Inflammatory macrophage treated with lipopolysaccharide for 1 hour (primary cell): ENCODE measurements around the gene CAPRIN1.
A peak's percentile ranks its signal among the peaks of the same experiment; 100 is the strongest.

ENCODE experiments used
- DNase-seq, 2 donors: peaks; one replicate each; pipeline ENCODE4 v3.0.0-alpha.2; 2020 to 2022

CAPRIN1 gene, protein sequence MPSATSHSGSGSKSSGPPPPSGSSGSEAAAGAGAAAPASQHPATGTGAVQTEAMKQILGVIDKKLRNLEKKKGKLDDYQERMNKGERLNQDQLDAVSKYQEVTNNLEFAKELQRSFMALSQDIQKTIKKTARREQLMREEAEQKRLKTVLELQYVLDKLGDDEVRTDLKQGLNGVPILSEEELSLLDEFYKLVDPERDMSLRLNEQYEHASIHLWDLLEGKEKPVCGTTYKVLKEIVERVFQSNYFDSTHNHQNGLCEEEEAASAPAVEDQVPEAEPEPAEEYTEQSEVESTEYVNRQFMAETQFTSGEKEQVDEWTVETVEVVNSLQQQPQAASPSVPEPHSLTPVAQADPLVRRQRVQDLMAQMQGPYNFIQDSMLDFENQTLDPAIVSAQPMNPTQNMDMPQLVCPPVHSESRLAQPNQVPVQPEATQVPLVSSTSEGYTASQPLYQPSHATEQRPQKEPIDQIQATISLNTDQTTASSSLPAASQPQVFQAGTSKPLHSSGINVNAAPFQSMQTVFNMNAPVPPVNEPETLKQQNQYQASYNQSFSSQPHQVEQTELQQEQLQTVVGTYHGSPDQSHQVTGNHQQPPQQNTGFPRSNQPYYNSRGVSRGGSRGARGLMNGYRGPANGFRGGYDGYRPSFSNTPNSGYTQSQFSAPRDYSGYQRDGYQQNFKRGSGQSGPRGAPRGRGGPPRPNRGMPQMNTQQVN

DNA sequence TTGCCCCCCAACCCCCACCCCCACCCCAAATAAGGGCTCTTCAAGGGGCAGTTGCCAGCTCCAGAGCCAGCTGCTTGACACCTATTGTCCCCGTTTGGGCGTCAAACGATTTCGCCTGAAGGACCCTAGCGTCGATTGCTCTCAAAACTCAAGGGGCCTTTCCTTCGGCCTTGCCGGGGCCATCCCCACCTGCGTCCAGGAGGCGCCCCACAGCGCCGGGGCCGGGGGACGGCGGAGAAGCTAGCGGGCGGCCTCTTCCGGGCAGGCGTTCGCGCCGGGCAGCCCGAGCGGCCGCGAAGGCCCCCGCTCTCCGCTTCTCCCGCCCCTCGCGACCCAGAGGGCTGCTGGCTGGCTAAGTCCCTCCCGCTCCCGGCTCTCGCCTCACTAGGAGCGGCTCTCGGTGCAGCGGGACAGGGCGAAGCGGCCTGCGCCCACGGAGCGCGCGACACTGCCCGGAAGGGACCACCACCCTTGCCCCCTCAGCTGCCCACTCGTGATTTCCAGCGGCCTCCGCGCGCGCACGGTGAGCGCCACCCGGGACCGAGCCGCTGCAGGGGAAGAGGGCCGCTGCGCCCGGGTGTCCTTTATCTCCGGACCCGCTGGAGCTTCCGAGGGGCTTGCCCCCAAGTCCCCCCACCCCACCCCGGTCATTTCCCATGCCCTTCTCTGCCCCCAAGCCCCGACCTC lies at the start of gene CAPRIN1:
Gene CAPRIN1 (plus strand): TSS at position 383 of the 687 bp plus-strand sequence. CDS start 690 bp downstream, outside the sequence.
- peak; percentile 82 for DNase-seq

DNA sequence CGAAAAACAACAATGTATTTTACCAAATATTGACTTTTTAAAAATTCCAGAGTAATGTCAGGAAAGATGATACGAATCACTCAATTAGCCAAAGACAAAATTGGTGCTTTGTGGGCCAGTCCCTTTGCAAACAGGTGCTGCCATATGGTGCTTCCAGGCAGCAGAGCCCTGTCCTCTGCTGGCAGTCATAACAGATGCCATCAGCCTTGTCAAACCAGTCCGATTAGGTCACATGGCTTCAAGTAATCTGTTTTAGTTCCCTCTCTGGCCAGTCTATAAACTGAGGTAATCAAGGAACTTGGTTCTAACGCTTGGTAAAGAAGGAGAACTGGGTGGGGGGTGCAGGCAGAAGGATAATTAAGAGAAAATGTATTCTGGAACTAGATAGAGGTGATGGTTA lies 49.1 kb upstream of the CAPRIN1 start:
- no peak for DNase-seq

DNA sequence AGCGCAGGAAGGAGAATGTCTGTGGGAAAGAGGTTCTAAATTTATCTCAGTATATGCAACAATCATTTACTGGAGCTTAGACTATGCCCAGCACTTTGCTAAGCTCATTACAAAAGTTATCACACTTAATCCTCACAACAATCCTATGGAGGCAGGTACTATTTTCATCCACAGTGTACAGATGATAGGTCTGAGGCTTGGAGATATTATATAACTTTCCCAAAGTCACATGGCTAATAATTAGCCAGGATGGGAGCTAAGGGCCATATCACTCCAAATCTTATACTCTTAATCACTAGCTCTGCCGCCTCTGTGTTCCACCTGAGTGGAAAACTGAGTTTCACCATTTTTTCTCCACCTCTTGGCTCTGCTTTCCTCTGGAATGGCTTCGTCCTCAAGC lies 47.3 kb upstream of the CAPRIN1 start:
- no peak for DNase-seq

DNA sequence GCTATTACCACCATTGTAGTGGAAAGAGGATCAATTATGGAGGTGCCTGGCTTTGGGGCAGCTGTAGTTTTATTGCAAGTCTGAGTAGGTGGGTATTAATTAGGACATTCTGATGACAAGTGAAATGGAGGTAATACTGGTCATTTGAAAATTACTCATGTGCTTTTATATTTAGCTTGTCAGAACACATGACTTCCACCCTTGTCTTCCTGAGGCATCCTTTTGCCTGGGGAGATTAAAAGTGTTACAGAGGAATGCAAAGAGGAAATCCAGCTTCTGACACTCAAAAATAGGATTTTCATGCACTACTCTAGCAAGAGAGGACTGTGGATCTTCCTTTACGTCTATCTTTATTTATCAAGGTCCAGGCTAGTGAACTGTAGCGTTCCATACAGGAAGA lies 44.7 kb upstream of the CAPRIN1 start:
- DNase-seq, result peak in 1 of 2 donors; percentile 59

DNA sequence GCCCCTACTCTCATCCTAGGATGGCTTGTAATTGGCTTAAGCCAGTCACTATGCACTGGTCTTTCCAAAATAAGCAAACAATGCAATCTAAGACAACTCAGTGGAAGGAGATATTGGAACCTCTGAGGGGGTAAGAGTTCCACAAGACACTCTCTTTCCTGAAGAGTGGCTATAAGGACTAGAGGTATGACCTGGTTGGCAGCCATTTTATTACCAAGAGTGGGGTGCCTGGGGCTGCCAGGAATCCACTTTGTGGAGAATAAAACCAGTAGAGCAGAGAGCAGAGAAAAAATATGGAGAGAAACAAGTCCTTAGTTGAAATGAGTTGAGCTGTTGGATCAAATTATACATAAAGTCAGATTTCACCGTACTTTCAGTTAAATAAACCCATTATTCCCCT lies 38.8 kb upstream of the CAPRIN1 start:
- no peak for DNase-seq

DNA sequence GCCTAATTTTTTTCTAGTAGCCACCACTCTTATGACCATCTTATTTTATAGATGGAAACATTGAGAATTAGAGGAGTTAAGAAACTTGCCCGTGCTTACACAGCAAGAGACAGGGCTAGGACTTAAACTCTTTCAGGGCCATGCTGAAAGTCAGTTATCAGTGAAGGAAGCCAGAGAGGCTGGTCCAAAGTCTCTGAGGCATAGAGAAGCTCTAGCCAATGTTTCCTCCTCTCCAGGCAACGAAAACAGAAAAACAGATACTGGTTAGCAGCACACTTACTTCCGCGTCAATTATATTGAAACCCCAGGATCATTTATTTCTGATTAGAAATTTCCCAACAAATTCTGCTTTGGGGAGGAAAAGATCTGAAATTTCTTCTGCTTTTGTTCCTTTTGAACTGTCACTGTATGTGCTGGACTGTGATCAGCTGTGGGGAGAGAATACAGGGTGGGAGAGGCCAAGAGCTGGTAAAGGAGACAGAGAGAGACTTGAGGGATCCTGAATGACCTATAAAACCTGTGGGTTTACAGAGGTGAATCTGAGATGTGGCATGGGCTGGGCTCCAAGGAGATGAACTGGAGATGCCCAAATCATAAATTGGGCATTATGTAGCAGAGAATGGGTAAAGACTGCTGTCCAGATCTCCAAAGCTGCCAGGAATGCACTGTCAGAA lies 37.5 kb upstream of the CAPRIN1 start:
- no peak for DNase-seq

DNA sequence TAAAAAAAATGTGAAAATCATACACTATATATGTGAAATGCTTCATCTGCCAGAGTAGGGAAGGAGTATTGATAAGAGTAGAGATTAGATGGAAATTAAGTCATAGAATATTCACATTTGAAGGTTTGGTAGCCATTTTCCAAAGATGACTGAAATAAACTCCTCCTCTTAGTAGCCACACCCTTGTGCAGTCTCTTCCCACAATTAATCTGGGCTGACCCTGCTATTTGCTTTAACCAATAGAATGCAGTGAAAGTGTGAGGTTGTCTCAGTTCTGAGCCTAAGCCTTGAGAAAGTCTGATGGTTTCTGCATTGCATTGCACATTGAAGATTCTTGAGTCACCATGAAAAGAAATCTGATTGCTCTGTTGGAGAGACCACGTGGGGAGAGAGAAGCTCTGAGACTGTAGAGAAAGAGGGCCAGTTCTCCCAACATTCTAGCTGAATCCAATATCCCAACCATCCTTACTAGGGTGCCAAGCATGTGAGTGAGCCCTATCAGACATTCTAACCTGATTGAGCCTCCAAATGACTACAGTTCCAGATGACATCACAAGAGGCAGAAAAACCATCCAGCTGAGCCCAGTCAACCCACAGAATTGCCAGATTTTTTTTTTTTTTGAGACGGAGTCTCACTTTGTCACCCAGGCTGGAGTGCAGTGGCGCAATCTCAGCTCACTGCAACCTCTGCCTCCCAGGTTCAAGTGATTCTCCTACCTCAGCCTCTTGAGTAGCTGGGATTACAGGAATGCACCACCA lies 29.4 kb upstream of the CAPRIN1 start:
- no peak for DNase-seq

DNA sequence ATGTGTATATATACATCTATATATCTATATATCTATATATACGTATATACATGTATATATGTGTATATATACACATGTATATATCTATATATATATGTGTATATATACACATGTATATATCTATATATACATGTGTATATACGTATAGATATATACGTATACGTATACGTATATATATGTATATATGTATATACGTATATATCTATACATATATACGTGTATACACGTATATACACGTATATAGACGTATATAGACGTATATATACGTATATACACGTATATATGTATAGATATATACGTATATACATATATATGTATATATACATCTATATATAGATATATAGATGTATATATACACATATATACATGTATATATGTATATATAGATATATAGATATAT lies 25.1 kb upstream of the CAPRIN1 start:
- no peak for DNase-seq

DNA sequence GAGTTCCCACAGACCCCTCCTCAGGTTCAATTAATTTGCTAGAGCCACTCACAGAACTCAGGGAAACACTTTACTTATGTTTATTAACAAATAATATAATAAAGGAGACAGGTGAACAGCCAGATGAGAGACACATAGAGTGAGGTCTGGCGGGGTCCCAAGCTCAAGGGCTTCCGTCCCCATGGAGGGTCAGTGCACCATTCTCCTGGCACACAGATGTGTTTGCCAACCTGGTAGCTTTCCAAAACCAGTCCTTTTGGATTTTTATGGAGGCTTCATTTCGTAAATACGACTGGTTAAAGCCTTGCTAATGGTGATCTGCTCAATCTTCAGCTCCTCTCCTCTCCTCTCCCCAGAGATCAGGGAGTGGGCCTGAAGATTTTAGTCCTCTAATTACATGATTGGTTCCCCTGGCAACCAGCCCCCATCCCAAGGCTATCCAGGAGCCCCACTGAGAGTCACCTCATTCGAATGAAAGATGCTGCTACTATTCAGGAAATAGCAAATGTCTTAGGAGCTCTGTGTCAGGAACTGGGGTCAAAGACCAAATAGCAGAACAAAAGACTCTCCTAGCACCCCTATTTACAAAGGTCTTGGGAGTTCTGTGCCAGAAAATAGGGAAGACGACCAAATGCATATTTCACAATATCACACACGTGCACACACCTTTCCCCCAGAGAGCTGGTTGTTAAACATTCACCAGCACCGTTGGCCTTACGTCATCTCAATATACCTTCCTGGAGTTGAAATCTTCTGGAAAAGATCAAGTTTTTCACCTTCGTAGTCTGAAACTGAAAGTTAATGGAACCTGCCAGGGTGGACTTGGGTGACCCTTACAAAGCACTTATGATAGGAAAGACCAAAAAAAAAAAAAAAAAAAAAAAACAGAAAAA lies 23.8 kb upstream of the CAPRIN1 start:
- no peak for DNase-seq

DNA sequence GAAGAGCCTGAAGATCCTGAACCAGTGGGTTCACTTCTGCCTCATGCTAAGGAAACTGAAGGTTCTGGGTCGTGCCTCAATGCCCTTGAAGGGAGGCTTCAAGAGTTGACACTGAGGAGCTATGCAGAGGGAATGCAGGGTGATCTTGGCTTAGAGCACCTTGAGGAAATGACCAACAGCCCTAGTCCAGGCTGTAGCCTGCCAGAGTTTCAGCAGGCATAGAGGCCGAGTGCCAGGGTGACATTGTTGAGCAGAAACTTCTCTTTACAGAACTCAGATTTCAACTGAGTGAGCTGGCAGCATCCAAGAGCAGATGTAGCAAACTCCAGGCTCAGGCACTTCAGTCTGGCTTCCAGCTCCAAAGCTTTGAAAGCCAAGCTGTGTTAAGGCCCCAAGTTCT lies 23.1 kb upstream of the CAPRIN1 start:
- DNase-seq, result no peak

DNA sequence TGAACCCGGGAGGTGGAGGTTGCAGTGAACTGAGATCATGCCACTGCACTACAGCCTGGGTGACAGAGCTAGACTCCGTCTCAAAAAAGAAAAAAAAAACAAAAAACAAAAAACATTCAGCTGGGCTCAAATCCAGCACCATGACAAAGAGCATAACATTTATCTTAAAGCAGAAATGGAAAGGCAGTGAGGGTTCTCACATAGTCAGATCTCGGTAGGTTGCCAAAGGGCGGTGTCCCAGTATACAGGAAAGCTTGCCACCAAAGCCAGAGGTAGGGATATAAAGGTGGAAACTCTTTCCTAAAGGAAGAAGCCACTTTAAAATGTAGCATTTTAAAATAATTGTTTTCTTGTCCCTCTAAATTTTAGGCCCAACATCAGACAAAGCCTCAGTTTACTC lies 22.4 kb upstream of the CAPRIN1 start:
- no peak for DNase-seq

DNA sequence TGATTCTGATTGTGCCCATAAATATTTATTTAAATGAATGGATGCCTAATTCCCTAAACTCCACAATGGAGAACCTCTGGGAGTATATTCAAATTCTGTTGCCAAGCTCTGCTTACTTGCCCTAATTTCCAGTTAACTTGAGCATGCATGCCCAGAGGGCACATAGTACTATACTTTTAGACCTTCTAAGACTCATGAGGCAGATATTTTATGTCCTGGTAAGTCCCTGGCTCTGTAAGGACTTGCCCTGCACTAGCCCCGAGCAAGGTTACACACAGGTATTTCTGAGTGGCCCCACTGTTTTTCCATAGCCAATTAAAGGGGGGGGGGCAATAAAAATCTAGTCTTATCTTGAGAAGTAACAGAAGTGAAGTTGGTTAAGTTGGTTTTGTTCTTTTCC lies 21.1 kb upstream of the CAPRIN1 start:
- DNase-seq, result no peak

DNA sequence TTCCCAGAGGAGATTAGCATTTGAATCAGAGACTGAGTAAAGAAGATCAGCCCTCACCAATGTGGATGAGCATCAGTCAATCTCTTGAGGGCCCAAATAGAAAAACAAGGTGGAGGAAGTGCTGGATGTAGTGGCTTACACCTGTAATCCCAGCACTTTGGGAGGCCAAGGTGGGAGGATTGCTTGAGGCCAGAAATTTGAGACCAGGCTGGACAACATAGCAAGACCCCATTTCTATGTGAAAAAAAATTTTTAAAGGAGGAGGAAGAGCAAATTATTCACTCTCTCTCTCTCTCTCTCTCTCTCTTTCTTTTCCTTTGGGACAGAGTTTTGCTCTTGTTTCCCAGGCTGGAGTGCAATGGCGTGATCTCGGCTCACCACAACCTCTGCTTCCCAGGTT lies 18.1 kb upstream of the CAPRIN1 start:
- DNase-seq, result no peak

DNA sequence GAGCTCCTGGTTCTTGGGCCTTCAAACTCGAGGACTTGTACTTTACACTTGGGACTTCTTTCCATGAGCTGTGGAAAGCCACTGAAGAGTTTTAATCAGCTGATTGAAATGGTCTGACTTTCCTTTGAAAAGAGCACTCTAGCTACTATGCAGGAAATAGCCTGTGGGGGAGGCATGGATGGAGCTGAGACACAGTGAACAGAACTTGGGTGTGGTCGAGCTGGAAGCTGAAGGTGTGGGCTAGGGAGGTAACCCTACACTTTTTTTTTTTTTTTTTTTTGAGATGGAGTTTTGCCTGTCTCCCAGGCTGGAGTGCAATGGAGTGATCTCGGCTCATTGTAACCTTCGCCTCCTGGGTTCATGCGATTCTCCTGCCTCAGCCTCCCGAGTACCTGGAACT lies 17.5 kb upstream of the CAPRIN1 start:
- DNase-seq, result no peak

DNA sequence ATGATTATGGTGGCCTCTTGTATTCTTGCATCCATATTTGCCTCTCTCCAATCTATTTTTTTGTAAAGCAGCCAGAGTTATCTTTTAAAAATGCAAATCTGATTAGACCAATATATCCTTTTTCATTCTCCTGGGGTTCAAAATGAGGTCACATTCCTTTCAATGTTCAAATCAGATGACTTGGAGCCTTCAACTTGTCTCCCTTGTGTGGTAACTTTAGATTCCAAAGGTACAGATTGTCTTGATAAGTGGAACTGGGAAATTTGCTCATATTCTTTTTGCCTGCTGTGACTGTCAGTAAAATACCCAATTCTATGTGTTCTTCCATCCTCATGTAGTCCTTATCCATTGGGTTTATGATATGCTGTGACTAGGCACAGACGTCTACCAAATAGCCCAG lies 15.1 kb upstream of the CAPRIN1 start:
- no peak for DNase-seq

DNA sequence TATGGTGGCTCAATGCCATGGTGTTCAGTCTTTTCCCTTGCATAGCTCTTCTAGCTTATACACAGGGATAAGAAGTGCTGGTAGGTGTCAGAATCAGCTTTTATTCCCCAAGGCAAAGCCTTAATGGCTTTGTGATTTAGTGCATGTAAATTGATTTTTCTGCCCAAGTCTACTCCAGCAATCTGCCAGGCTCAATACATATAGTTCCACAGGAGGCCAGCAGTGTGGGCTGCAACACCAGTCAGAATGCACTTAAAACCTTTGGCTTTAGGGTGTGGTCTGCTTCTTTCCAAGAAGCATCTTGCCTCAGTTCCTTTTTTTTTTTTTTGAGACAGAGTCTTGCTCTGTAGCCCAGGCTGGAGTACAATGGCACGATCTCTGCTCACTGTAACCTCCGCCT lies 14.5 kb upstream of the CAPRIN1 start:
- peak; percentile 46 to 66 for DNase-seq

DNA sequence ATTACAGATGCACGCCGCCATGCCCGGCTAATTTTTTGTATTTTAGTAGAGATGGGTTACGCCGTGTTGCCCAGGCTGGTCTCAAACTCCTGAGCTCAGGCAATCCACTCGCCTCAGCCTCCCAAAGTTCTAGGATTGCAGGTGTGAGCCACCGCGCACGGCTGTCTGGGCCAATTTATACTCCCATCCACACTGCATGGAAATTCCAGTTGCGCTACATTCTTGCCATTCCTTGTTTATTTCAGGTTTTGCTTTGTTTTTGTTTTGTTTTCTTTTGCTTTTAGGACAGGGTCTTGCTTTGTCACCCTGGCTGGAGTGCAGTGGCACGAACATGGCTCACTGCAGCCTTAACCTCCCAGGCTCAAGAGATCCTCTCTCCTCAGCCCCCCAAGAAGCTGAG lies 11.0 kb upstream of the CAPRIN1 start:
- no peak for DNase-seq

DNA sequence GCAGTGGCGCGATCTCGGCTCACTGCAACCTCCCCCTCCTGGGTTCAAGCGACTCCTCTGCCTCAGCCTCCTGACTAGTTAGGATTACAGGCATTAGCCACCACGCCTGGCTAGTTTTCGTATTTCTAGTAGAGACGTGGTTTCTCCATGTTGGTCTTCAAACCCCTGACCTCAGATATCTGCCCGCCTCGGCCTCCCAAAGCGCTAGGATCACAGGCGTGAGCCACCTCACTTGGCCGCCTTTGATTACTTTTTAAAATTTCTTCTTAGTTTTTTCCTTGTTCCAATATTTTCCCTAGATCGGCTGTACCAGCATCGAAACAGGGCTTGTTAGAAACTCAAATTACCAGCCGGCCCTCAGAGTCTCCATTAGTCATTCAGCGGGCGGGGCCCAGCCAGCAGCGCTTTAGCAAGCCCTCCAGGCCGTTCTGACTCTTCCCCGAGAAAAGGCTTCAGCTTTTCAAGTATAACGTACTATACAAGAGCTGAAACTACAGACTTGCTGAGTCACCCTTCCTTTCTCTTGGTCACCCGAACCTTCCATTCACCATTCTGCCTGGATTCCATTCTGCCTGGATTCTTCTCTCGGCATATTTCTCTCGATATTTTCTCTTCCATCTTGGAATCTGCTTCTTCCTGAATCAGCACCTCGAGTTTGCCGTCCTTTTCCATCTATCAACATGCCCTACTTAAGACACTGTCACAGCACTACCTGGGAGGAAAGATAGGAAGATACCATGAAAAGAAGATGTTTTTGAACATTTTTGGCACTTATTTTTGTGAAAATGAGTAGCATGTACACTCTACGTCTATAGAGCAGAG lies 6.7 kb upstream of the CAPRIN1 start:
- DNase-seq, result peak; percentile 71 to 83

DNA sequence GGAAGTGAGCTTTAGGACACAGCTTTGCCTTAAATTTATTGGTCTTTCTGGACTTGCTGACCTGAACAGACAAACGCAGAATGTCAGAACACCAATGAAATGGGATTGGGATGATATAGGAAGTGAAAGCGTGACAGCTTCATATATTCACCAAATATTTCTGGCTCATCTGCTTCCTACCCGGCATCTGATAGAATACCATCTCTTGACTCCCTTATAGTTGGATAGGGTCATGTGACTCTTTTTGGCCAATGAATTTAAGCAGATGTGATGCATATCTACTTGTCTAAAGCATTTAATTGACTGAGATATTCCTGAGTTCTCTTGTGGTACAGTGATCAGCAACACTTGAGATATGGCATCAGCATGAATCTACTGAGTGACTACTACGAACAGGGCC lies 2.5 kb upstream of the CAPRIN1 start:
- DNase-seq, result no peak

DNA sequence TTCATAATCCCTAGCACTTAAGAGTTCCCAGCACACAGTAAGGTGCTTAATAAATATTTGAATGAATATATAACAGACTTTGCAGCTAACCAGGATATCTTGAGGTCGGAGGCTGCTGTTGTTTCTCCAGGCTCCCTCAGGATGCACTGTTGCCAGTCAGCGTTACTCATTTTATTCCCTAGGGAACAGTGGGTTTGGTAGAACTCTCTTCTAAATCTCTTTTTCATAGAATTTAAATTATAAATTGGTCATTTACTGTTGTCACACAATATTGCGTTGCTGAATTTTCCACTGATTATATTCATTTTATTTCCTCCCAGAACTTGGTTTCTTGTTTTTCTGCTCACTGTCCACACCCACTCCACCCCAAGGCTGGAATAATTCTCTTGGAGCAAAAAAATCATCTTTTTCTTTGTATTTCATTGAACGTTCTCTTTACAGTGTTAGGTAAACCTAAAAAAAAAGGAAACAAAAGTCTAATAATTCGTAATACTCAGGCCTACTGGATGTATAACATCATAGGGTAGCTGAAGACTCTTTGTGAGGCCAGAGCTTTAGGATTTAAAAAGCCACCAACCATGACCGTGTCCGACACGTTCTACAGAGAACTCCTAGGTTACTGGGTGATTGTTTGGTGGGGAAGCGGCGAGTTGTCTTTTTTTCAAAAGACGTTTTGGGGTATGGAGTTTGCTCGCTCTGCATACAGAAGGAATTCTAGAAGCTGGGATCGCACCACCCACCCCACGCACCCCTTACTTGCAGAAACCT lies 766 bp upstream of the CAPRIN1 start:
- no peak for DNase-seq
